GM18907 (cell line): ENCODE measurements around the gene ACTL7A.
"Not testable (repeated sequence)": the region's sequence is repeated elsewhere in the genome, so short reads cannot be mapped to it uniquely, and the experiment has no call there.

Experiments used
- ATAC-seq: cut with Tn5 transposase; IDR thresholded peaks from one replicate; pipeline ENCODE4 v1.9.1; 2021; ENCODE audit warnings: mild to moderate bottlenecking, moderate library complexity; ENCODE audit not compliant: unreplicated experiment

Gene ACTL7A

GRCh38 chr9:108861997-108862396 is at the start of gene ACTL7A:
ACTL7A (plus strand) TSS chr9:108862266; CDS start chr9:108862323, 57 bp downstream.
- no peak for ATAC-seq

- no peak for ATAC-seq
Observed at GRCh38 chr9:108812396-108813025, 49.6 kb upstream of the ACTL7A start.

GRCh38 chr9:108813951-108814601 is 48.0 kb upstream of the ACTL7A start:
- no peak for ATAC-seq

GRCh38 chr9:108815156-108815555 is 46.9 kb upstream of the ACTL7A start:
- no peak for ATAC-seq

- no peak for ATAC-seq
Observed at GRCh38 chr9:108816037-108816436, 46.0 kb upstream of the ACTL7A start.

- no peak for ATAC-seq
Observed at GRCh38 chr9:108823829-108824228, 38.2 kb upstream of the ACTL7A start.

- ATAC-seq, result no peak
Observed at GRCh38 chr9:108830272-108830671, 31.8 kb upstream of the ACTL7A start.

- no peak for ATAC-seq
Observed at GRCh38 chr9:108831496-108832178, 30.4 kb upstream of the ACTL7A start.

- no peak for ATAC-seq
Observed at GRCh38 chr9:108832179-108832500, 29.9 kb upstream of the ACTL7A start.

GRCh38 chr9:108834959-108835665 is 27.0 kb upstream of the ACTL7A start:
- ATAC-seq, result peak; percentile 62

GRCh38 chr9:108835831-108836230 is 26.2 kb upstream of the ACTL7A start:
- ATAC-seq, result no peak

GRCh38 chr9:108836319-108836718 is 25.7 kb upstream of the ACTL7A start:
- ATAC-seq, result no peak

GRCh38 chr9:108836781-108837180 is 25.3 kb upstream of the ACTL7A start:
- ATAC-seq, result no peak

- no peak for ATAC-seq
Observed at GRCh38 chr9:108837530-108837929, 24.5 kb upstream of the ACTL7A start.

- no peak for ATAC-seq
Observed at GRCh38 chr9:108838017-108838416, 24.0 kb upstream of the ACTL7A start.

- not testable (repeated sequence) for ATAC-seq
Observed at GRCh38 chr9:108839561-108839960, 22.5 kb upstream of the ACTL7A start.

GRCh38 chr9:108842610-108843295 is 19.3 kb upstream of the ACTL7A start:
- ATAC-seq, result no peak

- no peak for ATAC-seq
Observed at GRCh38 chr9:108844391-108844790, 17.7 kb upstream of the ACTL7A start.

GRCh38 chr9:108844856-108845255 is 17.2 kb upstream of the ACTL7A start:
- ATAC-seq, result no peak

GRCh38 chr9:108845507-108845906 is 16.6 kb upstream of the ACTL7A start:
- ATAC-seq, result no peak

- no peak for ATAC-seq
Observed at GRCh38 chr9:108845947-108846346, 16.1 kb upstream of the ACTL7A start.
